Hematopoietic multipotent progenitor cell treated with erythropoietin and hydrocortisone succinate and interleukin-3 and kit ligand, for 17 days (in vitro differentiated cells): Measurements from ENCODE around the gene RNF26.
A peak's percentile ranks its signal among the peaks of the same experiment; 100 is the strongest.

ENCODE experiments used
- DNase-seq: peaks from one replicate; pipeline ENCODE4 v3.0.0-alpha.2; 2015; ENCODE audit warnings: low spot score

The RNF26 gene

DNA sequence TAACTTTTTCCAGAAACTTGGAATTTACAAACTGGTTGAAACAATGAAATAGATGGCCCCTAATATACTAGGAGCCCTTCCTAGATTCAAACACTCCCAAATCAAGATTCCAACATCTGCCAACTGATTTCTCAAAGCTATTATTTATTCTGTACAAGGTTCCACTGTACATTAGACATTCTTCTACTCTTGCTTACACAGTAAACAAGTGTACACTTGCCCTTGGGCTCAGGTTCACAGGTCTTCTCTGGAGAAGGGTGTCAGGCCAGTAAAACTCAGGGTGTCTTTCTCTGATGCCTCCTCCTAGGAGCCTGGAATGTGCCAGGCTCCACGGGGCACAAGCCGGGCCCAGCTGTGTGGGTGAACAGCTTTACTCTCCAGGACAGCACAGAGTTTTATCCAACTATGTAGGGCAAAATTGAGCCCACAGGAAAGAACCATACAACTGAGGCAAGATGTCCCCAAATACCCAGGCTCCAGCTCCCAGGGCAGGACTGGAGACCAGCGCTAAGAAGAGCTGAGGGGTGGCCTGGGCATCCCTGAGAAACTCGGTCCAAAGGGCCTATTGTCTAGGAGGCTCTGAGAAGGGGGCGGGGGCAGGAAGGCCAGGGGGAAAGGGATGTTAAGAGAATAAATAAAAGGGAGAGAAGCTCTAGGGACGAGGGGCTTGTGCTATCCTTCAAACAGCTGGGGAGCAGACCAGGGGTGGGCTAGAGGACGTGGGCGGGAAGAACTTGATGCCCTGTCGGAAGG is 20.9 kb downstream of the RNF26 start:
- DNase-seq = no peak

DNA sequence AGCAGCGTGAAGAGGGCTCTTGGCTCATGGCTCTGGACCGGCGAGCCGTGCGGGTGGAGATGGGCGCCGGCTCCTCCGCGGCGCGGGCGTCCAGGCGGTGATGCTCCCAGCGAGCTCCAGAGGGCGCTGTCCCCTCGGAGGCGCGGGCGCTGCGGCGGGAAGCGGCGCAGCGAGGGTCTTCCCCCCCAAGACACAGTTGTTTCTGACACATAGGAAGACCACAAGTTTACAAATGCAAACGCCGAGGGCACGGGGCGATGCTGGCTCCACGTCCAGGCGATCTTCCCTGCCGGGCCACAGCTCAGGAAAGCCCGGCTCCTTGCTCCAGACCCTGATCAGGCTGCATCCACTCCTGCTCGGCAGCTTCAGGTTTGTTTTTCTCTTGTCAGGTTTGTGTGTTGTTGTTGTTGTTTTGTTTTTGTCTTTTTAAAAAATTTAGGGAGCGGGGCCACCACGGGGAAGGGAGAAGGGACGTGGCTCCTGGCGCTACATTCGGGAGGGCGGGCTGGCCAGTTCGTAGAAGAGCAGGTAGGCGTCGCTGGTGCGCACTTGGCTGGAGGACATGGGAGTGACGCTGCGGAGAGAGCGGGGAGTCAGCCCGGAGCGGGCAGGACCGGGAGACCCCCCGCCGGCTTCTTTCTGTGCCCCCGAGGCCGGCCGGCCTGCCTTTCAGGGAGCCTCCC is 22.2 kb downstream of the RNF26 start:
- peak; percentile 55 for DNase-seq

DNA sequence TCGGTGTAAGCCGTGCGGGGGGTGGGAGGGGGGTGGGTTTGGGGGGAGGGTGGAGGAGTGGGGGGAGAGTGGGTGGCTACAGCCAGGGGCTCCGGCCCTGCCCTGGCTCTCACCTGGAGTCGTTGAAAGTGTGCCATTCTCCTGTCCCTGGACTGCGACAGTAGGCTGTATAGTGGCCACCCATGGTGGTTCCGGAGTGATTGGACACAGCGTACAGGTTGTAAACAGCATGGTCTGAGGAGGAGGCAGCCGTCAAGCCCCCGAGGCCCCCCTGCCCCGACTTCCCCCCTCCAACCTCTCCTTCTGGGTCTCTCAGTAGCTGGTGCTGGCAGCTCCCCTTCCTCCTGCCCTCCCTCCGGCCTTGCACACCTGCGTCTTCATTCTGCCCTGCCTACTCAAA is 22.7 kb downstream of the RNF26 start:
- DNase-seq = no peak

DNA sequence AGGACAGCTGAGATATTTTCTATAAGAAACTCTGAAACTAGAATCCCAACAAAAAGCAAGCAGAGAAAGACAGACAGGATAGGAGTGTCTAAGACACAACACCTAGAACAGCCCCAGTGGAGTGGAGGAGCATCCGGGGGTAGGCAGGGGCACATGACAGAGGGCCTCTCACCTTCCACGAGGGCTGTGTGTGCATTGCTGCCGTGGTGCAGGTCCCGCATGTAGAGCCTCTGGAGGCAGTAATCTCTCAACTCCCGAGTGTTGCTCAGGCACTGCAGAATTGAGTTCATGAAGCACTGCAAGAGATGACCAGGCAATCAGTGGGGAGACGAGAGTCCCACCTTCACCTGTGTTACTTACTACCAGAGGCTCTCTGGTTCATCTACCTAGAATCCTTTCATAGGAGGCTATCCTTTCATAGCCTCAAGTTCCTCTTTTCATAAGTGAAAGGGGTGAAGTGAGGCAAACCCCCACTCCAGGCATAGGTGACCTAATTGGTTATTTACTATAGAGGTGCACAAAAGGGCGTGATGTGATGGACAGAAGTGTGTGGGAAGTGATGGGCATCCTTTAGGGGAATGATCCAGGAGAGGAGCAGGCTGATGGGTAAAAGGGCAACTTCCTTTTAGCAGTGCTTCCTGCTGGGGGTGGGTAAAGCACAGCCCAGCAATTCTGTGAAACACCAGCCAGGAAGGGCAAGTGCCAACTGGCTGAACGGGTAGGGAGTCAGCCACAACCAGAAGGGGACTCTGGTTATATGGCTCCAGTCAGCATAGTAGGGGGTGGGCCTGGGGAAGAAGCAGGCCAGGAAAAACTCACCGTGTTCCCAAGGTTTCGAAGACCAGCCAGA is 25.3 kb downstream of the RNF26 start:
- DNase-seq = no peak

DNA sequence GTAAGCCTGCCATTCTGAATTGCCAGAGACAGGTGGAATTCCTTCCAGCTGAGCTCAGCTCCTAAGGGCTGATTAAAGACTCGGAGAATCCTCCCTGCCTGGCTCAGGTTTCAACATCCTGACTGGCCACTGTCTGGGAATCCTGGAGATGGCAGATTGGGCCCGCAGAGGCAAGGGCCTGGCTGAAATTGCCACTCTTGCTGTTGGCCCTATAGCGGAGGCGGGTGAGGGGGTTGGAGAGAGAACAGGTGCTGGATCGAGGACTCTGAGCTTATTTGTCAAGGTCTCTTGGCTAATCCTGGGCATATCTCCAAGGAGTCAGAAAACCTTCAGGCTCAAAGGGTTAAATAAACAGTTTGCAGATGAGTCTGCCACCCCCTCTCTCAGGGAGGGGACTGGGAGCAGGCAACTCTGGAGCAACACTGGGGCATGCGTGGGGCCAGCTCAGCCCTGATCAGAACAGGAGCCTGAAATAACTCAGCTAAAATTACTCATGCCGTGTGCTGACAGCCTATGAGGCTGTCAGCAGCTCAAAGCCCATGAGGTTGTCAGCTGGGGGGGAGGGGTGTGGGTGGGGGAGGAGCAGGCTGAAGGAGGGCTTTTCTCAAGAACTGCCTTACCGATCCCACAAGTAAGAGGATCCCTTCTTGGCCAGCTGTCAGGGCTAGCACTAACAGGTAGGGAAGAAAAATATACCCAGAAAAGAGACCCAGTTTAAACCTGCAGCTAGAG is 26.9 kb downstream of the RNF26 start:
- no peak for DNase-seq

DNA sequence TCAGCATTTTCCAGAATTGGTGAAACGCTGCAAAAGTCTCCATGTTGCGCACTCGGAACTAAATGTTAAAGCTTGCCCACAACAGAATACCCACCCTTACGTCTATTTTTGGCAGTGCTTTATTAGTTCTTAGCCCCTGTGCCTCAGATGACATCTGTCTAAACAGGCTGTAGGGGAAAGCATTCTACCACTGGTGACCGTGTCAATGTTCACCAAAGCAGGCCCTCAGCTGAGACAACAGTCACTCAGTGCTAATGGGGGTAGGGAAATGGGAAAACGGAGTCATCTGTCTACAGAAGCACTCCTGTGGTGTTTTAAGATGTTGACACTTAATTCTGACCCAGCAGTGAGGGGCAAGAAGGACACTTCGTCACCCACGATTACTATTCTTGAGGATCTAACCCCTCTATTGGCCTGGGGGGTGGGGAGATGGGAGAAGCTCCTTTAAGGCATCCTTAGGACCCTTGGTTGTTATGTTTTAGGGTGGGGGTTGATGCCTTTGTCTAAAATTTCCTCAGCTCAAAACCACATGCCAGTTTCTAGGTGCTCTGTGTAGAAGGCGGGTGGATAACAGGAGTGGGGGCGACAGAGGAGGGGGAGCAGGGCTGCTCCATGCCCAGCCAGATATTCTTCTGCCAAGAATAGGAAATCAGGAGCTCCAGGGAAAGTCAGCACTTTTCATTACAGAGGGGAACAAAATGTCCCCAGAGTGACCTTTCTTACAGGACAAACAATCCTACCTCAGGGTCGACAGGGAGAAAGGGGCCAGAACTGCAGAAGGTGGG is 27.8 kb downstream of the RNF26 start:
- DNase-seq = no peak

DNA sequence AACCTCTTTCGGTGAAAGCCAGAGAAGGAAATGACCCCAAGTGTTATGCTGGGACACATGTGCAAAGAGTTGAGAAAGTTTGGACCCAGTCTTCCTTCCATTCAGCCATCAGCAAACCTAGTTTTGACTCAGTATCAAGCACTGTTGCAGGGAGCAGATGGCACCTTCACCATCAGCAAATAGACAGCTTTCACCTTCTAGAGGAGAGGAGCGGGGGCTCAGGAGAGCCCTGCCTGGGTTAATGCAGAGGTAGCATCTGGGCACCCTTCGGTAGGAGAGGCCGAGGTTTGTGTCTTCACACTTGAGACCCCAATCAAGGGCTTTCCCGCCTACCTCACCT is 28.4 kb downstream of the RNF26 start:
- no peak for DNase-seq

DNA sequence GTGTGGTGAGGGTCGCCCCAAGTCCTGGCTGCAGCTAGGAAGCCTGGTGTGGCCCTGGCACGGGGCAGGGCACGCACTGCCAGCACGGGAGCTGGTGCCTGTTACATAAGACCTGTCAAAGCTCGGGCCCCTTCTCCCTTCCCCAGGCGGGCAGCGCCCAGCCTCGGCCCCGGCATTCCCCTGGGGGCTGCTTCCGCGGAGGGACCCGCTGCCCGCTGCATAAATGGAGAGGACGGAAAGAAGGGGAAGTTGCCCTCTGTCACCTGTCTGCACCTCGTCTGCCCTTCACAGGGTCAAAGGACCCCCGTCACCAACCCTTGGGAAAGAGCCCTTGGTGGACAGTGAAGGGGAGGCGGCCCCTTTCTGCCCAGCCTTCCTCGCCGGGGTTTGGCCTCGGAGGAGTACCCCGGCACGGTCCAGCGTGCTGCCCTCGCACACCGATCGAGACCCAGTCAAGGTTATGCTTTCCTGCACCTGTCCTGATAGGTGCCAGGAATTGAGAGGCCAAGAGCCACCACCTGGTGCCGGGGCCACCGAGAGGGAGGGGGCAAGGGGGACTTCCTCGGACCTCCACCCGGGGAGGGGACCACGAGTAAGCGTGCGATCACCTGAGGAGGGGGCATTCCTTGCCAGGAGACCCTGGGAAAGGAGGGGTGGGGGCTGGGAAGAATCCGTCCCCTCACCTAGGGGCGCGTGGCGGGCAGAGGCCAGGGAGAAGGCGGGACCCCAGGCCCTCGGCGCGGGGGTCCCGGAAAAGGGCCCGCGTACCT is 28.9 kb downstream of the RNF26 start:
- DNase-seq = no peak

DNA sequence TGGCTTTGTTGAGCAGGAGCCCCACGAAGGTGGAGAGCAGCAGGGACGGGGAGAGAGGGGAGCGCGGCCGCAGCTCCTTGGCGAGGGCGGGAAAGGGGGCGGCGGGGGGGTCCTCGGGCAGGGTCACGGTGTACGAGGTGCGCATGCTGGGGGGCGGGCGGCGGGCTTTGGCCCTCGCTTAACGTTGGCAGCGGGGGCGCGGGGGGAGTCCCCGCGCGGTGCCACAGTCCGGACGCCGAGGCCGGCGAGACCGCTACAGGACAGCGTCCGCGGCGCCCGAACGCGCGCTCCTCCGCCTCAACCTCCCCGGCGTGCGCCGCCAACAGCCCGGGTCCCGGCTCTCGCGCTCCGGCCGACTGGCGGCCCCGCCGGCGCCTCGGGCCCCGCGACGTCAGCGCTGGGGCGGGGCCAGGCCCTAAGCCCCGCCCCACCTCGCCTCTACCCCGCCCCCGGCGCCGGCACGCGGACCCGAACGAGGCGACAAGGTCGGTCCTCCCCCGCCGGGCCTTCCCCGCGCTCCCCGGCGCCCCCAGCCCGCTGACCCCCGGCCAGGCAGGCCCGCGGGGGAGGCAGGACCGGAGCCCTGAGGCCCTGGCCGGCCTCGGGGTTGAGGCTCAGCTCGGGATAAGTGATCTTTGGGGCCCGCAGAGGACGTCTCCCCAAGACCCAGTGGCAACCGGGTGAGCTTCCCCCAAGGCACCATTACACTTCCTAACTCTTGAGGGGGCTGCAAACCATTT is 29.7 kb downstream of the RNF26 start:
- peak; percentile 32 for DNase-seq

DNA sequence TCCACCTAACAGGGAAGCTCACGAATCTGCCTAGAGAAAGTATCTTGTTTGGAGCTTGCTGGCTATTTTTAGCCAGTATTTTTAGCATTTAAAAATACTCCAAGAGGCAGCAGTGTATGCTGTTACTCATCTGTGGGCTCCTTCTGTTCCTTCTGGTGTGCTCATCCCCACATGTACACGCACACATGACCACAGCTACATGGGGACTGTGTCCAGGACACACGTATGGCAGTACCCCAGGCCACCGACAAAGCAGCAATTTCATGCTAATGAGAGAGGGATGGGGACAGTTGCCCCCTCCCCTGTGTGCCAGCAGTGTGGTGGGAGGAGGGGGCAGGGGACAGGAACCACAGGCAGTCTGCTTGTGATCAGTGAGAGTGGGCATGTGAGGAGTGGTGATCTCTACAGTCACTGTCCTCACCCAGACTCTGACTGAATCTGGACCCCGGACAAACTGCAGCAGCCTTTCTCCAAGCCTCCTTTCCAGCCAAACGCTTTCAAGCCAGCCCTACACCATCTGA is 30.8 kb downstream of the RNF26 start:
- no peak for DNase-seq

DNA sequence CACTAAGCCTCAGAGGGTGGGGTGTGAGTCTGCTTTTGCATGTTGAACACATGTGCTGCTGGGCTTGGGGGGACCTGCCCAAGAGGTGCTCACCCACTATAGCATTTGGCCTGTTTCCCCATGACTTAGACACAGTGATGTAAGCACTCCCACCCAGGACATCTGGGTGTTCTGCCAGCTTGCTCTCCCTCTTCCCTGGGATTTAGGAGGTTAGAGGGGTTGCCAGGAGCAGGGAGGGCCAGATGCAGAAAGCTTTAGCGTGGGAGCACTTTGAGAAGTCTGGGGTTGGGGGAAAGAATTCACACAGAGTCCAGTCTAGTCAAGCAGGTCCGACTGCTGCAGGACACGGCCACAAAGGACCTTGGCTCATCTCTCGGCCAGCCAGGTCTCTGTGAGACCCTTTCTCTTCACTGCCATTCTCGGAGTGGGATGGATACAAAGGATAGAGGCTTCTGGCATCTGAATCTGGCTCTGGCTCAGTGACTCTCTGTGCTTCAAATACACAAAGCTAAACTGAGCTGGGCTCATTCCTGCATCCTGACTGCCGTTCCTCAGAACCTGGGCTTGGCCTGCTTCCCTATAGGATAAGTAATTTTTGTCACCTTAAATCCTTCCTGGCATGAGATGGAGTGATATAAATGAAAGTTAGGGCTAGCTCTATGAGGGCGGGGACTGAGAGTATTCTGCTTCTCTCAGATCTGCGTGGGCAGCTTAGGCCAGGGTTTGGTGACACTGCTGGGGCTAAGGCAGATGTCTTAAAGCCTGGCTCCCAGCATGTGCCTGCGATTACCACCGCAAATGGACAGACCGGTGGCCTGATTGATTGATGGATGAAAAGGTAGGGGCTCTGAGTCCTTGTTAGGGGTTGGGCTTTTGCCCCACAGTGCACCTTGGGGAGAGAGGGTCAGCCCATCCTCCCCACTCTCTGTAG is 32.6 kb downstream of the RNF26 start:
- no peak for DNase-seq

DNA sequence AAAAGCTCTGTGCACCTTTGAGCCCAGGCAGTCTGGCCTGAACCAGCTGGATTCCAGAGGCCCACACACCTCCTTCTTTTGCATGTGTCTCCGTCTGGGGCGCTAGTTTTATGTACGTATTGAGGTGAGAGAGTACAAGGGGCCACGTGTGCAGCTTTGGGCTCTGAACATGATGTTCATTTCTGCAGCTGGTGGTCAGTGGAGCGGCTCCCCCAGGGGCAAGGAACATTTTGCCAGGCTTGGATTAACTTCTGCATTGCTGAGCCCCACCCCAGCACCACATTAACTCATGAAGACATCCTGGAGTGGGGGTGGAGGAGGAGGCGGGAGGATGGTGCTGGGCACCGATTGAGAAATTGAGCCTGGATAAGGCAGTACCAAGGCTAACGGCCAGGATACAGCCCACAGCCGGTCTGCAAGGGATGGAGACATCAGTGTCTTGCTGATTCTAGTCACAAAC is 33.4 kb downstream of the RNF26 start:
- DNase-seq = no peak

DNA sequence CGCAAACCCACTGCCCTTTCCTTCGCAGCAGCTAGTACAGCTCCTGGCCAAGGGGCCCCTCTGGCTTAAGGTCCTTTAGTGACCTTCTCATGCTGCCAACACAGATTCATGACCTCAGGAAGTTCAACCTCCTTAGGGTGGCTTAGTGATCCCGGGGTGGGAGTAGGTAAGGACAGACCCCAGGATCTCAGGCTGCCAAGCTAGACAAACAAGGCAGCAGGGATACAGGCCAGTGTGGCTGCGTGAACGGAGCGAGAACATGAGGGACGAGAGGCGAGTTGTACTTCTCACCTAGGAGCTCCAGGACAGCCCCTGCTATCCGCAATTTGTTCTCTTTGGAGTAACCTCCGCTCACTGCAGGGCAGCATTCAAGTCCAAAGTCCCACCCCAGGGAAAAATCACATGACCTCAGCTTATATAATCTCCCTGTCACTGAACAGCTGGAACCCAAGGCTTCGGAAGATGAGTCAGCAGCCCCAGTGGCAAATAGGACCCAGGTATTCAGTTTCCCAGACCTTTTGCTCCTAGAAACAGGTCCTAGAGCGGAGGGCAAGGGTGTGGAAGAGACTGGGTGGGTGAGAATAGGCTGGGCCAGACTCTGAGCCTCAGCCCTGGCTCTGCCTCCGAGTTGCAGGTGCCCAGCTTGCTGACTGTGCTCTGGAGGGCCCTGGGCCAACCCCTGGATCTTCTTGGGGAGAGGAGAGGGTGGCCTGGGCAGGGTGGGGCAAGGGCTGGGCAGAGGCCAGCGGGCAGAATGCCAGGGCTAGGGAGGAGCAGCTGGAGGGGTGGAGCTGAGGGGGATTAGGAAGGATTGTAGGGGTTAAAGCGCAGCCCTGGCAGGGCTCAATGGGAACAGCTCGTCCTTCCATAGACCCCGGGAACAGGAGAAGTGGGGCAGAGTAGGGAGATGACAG is 34.1 kb downstream of the RNF26 start:
- DNase-seq = peak; percentile 83

DNA sequence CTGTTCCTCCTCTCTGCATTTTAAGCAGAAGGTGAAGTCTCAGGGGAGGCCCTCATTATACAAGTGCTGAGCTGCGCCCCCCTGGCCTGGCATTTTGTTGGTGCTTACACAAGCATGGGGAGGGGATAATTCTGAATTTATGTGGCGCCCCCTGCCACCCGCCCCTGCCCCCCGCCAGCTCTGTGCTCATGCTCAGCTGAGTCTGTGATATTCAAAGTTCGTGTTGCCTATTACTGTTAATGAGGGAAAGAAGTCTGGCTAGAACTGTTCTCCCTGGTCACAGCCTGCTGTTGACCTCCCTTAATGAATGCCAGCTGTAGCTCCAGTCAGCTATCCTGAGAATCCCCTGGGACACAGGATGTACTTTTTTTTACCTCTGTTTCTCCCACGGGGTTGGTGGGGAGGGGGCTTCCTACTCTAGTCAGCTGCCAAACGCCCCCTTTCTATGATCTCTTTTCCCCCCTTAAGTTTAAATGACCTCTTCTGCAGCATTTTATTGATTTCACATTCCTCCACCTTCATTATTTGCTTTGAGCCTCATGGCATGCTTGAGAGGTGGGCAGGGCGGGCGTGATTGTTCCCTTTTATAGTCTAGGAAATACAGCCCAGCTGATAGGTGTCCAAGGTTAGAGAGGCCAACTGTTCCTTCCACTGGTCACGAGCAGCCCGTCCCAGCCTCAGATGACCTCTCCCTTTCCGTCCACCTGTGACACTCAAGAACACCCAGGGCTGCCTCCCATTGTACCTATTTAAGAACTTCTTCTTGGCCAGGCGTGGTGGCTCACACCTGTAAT is 35.0 kb downstream of the RNF26 start:
- DNase-seq = no peak

DNA sequence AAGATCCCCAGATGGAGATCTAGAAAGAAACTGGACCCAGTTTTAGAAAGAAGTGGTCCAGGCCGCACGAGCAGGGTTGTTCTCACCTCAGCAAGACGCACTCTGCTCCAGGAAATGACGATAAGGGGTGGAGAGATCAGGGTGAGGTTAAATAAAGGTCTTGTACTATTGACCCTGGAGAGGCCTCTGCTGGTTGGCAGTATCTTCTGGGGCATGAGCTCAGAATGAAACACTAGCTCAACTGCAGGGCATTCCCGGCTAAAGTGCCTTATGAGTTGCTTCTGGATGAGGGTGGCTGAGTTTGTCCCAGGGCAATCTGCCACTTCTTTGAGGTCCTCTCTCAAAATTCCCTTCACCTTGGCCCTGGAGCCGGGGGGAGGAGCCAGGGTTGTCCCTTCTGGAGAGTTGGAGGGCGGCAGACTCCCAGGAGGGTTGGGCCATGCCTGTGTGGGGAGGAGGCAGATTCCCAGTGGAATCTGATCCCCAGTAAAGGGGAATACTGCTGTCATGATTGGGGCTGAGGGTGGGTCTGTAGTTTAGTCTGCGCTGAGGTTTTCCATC is 36.2 kb downstream of the RNF26 start:
- no peak for DNase-seq

DNA sequence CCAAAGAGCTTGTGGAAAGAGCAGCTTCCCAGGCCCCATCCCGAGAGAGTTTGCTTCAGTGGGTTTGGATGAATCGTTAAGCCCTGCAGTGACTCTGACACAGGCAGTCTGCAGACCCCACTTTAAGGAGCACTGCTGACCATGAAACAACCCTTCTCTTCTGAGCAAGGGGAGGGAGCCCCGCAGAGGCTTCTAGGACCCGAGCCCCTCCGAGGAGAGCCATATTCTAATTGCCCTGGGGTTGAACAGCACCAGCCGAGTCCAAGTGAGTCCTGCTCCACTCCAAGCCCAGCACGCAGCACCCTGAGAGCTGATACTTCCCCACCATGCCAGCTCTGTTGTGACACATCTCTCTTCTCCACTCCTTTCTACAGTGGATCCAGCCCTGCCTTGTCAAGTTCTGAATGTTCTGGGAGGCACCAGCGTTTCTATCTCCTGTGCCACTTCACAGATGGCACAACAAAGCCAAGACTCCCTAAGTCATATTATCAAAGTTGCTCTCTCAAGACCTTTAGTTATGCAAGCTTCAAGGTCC is 36.8 kb downstream of the RNF26 start:
- no peak for DNase-seq
